ENCODE data around the gene NFKBIE.

NFKBIE gene

GRCh38 chr6:44272999-44273566 is 7.7 kb upstream of the NFKBIE start:
- no peak for DNase-seq (ENCODE audit: low read depth in 2 of 2)

- DNase-seq (ENCODE audit: low read depth in 2 of 2), result no peak
These were observed 7.2 kb upstream of the NFKBIE start for GRCh38 chr6:44272529-44272928.

DNA sequence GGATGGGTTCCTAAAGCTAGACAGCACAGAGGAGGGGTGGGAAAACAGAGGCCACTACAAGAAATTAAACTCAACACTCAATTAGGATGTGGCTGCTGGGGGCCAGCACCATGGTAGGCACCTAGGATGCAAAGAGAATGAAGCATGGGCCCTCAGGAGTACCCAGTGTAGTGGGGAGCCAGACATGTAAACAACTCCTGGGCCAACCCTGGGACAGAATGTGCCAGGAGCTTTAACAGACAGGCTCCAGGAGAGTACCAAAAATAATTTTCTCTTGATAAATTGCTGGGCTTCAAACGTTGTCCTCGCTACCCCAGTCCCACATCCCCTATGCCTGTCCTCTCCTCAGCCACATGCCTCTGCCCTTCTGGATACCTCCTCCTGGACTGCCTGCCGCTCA is 6.6 kb upstream of the NFKBIE start:
- no peak for DNase-seq (ENCODE audit: low read depth in 2 of 2)

DNA sequence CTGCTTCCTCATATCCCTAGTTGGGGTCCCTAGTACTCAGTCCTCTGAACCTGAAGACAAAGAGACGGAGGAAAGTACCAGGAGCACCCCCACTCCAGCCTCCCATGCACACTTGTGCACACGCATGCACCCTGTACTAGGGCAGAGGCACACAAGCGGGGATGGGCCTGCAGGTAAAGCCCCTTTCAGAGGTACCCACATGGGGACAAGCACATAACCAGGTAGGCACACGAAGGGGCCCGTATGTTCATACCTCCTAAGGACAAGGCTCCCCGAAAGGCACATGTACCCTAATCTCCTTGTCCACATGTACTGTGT is 6.0 kb upstream of the NFKBIE start:
- DNase-seq (ENCODE audit: low read depth in 2 of 2), result no peak

DNA sequence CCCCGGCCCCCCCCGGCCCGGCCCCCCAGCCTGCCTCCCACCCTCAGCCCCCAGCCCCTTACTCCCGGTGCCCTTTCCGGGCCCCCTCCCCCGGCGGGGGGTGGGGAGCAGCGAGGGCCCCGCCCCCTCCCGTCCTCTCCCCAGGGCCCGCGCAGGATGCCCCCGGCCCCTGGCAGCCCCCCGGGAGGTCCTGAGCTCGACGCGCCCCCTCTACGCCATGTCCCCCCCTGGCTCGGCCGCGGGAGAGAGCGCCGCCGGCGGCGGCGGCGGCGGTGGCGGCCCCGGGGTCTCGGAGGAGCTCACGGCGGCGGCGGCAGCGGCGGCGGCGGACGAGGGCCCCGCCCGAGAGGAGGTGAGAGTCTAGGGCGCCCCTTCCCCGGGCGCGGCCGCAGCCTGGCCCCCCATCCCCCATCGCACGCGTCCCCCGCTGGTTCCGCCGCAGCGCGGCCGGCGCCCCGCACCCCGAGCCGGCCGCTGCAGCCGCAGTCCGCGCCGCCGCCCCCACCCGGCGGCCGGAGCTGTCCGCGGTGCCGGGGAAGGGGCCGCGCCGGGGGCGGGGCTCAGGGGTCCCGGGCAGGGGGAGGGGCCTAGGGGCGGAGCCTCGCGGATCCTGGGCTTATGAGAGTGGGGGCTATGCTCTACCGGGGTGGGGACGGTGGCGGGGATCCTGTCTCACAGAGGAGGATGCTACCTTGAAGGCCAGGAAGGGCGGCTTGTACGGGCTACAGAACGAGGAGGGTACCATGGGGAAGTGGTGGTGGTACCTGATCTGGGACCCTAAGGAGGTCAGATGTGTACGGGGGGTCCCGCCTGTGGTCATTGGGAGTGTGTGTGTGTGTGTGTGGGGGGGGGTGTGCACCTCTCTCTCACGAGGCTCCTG is 5.4 kb upstream of the NFKBIE start:
- DNase-seq (ENCODE audit: low read depth in 2 of 2), result no peak

DNA sequence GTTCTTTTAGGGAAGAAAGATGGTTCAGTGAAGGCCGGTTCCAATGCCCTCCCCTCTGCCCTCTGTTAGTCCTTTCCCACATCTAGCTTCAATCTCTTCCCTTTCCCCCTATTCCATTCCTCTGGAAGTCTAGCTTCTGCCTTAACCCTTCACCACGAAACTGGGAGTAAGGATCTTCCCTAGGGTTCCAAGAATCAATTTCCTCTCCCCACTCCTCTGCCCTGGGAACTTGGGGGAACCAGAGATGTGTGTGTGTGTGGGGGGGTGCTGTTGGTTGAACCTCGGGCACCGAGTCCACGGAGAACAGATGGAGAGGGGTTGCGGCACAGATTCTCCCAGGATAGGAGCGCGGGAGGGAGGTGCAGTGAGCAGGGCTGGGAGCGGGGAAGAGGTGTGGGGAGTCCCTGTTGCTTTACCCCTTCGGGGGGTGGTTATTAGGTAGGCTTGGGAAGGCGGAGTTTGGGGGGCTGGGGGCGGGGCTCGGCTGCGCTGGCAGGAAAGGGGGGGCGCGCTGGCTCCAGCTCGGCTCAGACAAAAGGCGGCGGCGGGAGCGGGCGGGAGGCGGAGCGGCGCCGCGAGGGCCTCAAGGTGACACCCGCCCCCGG is 4.7 kb upstream of the NFKBIE start, which contains the start of gene TMEM151B:
Gene TMEM151B, plus strand, starts transcription at position 530 of the 605 bp plus-strand sequence. CDS start 293 bp downstream, outside the sequence.
- DNase-seq (ENCODE audit: low read depth in 2 of 2), result no peak

DNA sequence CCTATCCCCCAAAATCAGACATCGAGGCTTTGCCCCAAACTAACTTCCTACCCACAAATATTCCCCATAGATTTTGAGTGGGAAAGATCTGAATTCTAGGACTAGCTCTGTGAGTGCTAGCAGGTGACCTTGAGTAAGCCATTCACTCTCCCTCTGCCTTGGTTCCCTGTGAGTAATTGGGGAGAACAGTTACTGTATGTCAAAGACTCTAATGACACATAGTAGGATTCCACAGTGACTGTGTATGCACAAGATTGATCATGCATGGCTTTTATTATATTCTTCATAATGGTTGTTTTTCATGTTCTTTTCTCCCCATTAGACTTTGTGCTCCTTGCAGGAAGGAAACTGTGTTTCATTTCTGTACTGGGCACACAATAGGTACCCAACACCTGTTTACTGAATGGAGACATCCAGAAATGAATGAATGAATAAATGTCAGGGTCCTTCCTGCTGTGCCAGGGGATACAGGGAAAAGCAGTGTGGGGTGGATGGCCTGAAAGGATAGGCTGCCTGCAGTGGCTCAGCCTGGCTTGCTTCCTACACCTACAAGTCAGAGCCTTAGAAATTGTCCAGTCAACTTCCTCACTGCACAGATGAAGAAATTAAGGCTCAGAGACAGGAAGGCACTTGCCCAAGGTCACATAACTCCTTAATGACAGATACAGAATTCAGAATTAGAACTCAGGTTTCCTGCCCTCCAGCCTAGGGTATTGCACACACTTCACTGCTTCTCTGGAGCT is 4.0 kb upstream of the NFKBIE start:
- DNase-seq (ENCODE audit: low read depth in 2 of 2), result no peak

- DNase-seq (ENCODE audit: low read depth in 2 of 2), result peak in 1 of 2 donors; percentile 45
These were observed 2.8 kb upstream of the NFKBIE start for GRCh38 chr6:44268095-44268628.

GRCh38 chr6:44267252-44267651 is 1.9 kb upstream of the NFKBIE start:
- no peak for DNase-seq (ENCODE audit: low read depth in 2 of 2)

GRCh38 chr6:44266347-44266746 is 996 bp upstream of the NFKBIE start:
- DNase-seq (ENCODE audit: low read depth in 2 of 2), result no peak

DNA sequence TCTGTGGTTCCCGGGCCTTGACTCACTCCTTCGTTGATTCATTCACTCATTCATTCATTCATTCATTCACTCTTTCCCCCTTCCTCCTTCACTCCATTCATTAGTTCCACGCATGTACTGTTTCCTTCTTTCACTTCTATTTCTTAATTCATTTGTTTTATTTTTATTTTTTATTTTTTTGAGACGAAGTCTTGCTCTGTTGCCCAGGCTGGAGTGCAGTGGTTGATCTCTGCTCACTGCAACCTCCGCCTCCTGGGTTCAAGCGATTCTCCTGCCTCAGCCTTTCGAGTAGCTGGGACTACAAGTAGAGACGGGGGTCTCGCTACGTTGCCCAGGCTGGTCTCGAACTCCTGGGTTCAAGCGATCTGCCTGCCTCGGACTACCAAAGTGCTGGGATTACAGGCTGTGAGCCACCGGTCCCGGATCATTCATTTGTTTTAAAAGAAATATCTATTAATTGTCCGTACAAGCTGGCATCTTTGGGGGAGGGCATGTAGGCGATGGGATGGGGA is 427 bp upstream of the NFKBIE start:
- no peak for DNase-seq (ENCODE audit: low read depth in 2 of 2)

DNA sequence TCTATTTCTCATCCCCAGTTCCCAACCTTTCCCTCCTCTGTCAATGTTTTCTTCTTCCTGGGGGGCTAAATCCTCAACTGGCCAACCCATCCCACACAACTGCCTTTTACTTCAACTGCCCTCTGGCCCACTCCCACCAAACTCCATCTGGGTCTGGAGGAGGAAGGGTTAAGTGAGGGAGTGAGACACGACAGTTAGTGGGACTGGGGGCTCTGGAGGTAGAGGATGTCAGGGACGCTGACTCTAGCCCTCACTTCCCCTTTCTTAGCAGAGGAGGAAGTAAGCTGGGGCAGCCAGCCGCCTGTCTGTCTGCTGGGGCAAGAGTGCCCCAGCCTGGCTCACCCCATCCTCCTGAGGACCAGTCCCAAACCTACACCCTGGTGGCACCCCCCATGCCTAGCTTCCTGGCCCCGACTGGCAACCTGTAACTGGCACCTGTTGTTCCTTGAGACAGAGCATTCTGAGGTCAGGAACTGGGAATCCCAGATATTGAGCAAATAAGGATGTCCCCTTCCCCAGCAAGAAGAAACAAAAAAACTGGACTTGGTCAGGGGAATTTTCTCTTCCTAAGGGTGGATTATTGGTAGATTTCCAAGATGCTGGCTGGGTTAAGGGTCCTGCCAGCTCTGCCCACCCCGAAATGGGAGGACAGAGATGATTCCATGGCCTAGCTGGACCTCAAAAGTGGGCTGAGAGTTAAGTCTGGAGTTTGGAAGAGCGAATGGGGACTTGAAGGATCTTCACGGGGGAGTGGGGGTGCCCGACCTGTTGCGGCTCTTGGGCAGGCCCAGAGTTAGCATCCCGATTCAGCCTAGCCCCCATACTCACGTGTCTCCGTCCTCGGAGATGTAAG is 971 bp downstream of the NFKBIE start:
- no peak for DNase-seq (ENCODE audit: low read depth in 2 of 2)

- DNase-seq (ENCODE audit: low read depth in 2 of 2), result no peak
These were observed 1.8 kb downstream of the NFKBIE start for GRCh38 chr6:44263354-44264100.

GRCh38 chr6:44262467-44263353 is 2.6 kb downstream of the NFKBIE start:
- DNase-seq (ENCODE audit: low read depth in 2 of 2), result no peak

DNA sequence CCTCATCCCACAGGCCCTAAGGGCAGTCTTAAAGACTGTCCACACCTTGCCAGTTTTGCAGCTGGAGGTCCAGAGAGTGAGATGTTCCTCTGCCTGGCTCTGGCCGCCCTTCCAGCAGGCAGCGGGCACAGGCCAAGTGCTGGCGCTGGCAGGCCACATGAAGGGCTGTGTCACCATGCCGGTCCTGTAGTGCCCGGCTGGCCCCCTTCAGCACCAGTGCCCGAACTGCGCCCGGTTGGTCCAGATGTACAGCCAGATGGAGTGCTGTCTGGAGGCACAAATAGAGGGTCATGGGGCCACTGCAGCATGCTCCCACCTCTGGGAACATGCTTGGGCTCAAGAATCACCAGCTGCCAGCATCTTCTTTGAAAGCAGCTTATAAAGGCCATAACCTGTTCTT is 3.8 kb downstream of the NFKBIE start:
- DNase-seq (ENCODE audit: low read depth in 2 of 2), result no peak

DNA sequence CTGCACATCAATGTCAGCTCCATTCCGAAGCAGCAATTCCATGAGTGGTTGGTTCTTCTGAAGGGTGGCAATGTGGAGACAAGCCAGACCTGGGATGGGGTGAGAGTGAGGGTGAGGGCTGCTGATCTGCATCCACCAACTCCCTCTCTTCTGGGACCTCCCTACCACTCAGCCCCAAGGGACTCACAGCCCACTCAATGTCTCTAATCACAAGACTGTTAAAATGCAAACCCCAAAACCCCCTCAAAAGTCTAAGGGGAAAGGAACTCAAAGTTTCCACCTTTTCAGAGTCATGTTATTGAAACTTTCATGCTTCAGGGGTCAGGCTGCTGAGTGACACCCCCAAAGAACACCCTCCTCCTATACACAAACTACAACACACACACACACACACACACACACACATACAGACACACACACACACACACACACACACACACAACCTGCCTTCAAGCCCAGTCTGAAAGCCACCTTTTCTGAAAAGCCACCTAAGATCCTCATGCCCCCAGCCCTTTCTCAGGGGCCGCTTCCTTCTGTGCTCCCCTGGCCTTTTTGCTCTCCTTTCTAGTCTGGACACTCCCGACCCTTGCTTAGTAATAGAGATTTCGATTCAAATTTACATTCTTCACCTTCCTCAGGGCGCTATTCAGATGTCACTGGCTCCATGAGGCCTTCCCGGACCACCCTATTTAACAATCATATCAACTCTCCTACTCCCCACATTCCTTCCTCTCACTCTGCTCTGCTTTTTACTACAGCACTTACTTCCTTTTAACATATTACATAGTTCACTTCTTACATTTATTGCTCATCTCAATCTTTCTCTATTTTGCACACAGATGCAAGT is 4.7 kb downstream of the NFKBIE start:
- no peak for DNase-seq (ENCODE audit: low read depth in 2 of 2)

- no peak for DNase-seq (ENCODE audit: low read depth in 2 of 2)
These were observed 5.3 kb downstream of the NFKBIE start for GRCh38 chr6:44260011-44260410.

GRCh38 chr6:44258921-44259320 is 6.4 kb downstream of the NFKBIE start:
- DNase-seq (ENCODE audit: low read depth in 2 of 2), result no peak
